Measurements from ENCODE around the gene TADA3.

TADA3 gene

GRCh38 chr3:9792405-9793160, at the start of gene TADA3, which contains the start of gene ARPC4:
Gene TADA3, minus strand, starts transcription at chr3:9792473. Its CDS starts 1,007 bp downstream, at chr3:9791466.
Gene ARPC4, plus strand, starts transcription at chr3:9793082. Its CDS starts 40 bp downstream, at chr3:9793122.
- peak; percentile 82 to 88 for DNase-seq (ENCODE audit: low read depth in 2 of 2, low spot score in 1 of 2)

- no peak for DNase-seq (ENCODE audit: low read depth in 2 of 2, low spot score in 1 of 2)
Measured at GRCh38 chr3:9841015-9841414, 48.7 kb upstream of the TADA3 start.

DNA sequence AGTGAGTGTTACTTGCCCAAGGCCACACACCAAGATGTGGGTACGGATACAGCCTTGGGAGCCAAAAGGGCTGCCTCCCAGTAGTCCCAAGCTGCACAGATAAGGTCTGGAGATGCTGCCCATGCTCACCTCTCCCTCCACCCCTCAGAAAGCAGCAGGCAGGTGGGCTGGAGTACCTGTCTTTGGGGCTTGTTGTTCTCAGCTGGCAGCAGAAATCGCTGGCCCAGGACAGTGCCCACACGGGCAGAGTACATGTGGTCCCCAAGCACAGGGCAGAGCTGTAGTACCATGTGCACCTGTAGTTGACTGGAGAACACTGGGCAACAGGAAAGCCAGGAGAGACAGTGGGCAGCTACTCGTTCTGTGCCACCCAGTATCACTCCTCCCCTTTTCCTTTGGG, 46.6 kb upstream of the TADA3 start:
- no peak for DNase-seq (ENCODE audit: low read depth in 2 of 2, low spot score in 1 of 2)

DNA sequence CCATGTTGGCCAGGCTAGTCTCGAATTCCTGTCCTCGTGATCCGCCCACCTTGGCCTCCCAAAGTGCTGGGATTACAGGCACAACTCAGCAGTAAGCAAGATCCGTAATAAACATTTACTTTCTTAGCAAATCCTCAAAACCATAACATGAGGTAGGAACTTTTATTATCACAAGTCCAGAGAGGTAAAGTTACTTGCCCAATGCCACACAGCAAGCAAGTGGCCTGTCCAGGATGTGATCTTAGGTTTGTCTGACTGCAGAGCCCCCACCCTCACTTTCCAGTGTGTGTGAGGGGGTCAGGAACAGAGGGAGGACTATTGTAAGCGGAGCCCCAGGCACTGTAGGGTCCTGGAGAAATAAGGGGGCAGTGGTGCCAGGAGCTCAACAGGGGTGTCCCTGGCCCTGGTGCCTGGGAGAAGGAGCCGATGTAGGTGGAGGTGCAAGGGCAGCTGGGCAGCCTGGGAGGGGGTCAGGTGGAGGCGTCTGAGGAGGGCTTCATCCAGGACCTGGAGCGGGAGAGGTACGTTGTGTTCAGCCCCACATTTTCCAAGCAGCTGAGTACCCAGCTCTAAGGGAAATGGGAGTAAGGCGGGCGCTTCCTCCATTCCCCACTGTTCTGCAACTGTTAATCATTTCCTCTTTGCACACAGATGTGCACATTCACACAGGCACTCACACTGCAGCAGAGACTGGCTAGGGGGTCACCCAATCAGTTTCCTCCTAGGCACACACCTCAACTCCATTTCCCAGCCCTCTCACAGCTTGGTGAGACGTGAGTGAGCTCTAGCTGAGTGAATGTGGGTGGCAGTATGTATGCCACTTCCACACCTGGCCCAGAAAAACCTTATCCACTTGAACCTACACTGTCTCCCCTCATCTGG, 45.7 kb upstream of the TADA3 start:
- DNase-seq (ENCODE audit: low read depth in 2 of 2, low spot score in 1 of 2) = no peak

- no peak for DNase-seq (ENCODE audit: low read depth in 2 of 2, low spot score in 1 of 2)
Measured at GRCh38 chr3:9834520-9835380, 42.5 kb upstream of the TADA3 start.

DNA sequence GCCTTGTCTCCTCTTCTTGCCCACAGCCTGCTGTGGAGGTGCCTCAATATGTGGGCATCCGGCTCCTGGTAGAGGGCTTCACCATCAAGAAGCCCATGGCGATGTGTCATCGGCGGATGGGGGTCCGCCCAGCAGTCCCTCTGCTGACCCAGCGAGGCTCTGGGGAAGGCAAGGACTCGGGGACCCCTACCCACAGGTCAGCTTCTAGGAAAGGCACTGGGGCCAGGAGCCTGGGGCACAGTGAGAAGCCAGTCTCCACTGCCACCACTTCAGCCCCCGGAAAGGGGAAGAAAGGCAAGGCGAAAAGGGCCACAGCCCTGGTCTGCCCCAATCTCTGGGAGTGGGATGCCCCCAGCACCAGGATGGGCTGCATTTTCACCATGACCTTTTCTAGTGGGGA, 40.8 kb upstream of the TADA3 start:
- DNase-seq (ENCODE audit: low read depth in 2 of 2, low spot score in 1 of 2) = no peak

DNA sequence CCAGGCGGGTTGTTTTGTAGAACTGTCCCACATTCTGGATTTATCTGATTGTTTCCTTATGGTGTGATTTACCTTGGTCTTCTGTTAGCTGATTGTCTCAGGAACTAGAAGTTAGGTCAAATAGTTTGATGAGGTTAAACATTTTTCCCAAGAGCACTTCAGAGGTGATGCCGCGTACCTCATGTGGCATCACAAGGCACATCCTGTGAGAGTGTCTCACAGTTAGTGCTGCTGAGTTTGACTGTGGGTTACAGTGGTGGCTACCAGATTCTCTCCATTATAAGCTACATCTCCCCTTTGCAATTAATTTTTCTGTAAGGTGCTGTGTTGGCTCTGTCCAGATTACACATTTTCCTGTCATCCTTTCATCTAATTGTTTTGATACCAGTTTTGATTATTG, 39.0 kb upstream of the TADA3 start:
- DNase-seq (ENCODE audit: low read depth in 2 of 2, low spot score in 1 of 2) = no peak

DNA sequence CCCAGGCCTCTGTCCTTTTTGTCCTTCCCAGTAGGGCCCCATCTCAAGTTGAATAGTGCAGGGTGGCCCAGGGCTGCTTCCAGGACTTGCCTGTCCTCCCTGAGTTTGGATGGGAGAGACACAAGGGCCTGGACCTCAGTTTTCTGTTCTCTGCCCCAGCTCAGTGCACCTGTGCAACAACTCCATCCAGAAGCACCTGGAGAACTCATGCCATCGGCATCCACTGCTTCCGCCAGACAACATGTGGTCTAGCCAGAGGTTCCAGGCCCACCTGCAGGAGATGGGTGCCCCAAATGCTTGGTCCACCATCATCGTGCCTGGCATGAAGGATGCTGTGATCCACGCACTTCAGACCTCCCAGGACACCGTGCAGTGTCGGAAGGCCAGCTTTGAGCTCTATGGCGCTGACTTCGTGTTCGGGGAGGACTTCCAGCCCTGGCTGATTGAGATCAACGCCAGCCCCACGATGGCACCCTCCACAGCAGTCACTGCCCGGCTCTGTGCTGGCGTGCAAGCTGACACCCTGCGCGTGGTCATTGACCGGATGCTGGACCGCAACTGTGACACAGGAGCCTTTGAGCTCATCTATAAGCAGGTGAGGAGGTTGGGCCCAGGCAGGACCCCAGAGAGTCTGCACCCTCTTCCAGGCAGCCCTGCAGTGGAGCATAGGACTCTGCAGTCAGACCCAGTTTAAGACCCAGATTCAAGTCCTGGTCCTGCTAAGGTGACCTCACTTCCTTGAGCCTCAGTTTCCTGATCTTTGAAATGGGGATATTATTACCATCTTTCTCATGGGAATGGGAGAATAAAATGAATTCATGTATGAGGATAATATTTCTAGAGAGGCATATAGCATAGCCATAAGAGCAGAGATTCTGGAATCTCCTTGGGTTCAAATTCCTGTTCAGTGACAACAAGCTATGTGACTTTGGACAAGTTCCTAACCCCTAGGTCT, 36.8 kb upstream of the TADA3 start:
- no peak for DNase-seq (ENCODE audit: low read depth in 2 of 2, low spot score in 1 of 2)

DNA sequence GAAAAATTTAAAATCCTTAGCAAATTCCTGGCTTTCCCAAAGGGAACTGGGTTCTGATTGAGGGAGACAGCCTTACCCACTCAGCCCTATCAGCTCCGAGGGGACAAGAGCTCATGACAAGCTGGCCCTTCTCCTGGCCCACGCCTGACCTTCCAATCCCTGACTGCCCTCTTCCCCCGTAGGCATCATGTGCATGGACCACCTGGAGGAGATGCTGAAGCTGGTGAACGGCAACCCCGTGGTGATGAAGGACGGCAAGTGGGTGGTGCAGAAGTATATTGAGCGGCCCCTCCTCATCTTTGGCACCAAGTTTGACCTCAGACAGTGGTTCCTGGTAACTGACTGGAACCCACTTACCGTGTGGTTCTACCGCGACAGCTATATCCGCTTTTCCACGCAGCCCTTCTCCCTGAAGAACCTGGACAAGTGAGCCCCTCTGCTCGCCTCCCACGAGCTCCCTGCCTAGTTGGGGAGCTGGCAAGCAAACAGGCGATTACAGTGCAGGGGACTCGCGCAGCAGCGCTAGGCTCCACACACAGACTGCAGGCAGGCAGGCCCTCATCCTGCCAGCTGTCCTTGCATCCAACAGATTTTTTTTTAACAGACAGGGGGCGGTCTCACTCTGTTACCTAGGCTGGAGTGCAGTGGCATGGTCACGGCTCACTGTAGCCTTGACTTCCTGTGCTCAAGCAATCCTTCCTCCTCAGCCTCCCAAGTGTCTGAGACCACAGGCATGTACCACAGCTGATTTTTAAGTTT, 34.7 kb upstream of the TADA3 start:
- DNase-seq (ENCODE audit: low read depth in 2 of 2, low spot score in 1 of 2) = no peak

GRCh38 chr3:9825451-9826040, 33.3 kb upstream of the TADA3 start:
- DNase-seq (ENCODE audit: low read depth in 2 of 2, low spot score in 1 of 2) = no peak

- DNase-seq (ENCODE audit: low read depth in 2 of 2, low spot score in 1 of 2) = no peak
Measured at GRCh38 chr3:9820946-9821345, 28.7 kb upstream of the TADA3 start.

DNA sequence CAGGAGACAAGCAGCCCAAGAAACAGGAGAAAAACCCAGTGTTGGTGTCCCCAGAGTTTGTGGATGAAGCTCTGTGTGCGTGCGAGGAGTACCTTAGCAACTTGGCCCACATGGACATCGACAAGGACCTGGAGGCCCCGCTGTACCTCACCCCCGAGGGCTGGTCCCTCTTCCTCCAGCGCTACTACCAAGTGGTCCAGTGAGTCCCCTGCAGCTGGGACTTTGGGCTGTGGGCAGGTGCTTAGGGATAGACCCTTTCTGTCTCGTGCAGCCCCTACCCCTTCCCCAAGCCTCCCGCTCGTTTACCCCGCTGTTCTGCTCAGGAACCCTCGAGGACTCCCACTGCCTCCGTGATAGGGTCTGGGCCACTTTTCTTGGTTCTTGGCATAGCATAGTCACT, 28.3 kb upstream of the TADA3 start:
- DNase-seq (ENCODE audit: low read depth in 2 of 2, low spot score in 1 of 2) = no peak

DNA sequence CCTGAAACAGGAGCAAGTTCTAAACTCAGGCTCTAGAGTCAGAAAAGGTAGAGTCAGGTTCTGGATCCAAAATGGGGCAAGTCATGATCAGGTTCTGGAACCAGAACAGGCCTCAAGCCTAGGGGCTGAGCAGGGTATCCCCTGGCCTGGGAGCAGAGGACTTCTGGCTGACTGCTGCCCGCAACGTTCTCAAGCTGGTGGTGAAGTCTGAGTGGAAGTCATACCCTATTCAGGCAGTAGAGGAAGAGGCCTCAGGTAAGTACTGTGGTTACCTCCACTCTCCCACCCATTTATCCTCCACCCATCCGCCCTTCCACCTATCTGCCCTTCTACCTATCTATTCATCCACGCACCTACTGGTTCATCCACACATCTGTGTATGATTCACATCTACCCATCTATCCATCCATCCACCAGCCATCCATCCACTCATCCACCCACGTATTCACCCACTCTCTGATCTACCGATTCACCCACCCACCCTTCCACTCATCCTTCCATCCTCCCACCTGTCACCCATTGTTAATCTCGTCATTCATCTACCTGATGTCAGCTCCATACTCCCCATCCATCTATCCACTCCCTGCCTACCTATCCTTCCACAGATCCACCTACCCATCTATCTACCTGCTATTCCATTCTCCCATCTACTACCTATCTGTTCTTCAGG, 26.5 kb upstream of the TADA3 start:
- no peak for DNase-seq (ENCODE audit: low read depth in 2 of 2, low spot score in 1 of 2)

DNA sequence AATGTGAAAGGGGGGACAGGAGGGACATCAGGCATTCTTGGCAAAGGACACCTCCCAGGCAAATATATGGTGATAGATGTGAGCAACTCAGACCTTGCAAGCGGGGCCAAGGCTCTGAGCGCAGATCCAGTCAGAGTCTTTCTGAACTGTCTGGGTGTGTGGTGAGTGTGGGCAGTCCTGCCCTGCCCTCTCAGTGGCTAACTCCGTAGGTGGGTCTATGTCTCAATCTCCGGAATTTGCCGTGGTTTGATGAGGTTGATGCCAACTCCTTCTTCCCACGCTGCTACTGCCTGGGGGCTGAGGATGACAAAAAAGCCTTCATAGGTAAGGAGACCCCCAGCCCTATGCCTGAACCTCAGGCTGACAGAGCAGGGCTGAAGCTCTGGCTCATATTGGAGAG, 25.2 kb upstream of the TADA3 start:
- DNase-seq (ENCODE audit: low read depth in 2 of 2, low spot score in 1 of 2) = no peak

DNA sequence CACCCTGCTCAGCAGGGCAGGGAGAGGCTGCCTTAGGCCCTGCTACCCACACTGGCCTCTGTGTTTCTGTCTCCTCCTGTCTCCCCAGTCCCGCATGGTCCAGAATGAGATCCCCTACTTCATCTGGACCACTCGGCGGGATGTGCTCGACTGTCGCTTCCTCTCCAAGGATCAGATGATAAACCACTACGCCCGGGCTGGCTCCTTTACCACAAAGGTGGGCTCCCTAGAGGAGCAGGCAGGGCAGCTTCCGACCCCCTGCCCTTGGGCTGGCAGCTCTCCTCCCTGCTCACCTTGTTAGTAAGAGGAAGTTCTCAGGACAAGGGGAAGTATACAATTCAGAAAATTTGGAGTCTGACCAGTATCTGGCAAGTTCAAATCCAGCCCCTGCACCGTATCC, 23.7 kb upstream of the TADA3 start:
- no peak for DNase-seq (ENCODE audit: low read depth in 2 of 2, low spot score in 1 of 2)

DNA sequence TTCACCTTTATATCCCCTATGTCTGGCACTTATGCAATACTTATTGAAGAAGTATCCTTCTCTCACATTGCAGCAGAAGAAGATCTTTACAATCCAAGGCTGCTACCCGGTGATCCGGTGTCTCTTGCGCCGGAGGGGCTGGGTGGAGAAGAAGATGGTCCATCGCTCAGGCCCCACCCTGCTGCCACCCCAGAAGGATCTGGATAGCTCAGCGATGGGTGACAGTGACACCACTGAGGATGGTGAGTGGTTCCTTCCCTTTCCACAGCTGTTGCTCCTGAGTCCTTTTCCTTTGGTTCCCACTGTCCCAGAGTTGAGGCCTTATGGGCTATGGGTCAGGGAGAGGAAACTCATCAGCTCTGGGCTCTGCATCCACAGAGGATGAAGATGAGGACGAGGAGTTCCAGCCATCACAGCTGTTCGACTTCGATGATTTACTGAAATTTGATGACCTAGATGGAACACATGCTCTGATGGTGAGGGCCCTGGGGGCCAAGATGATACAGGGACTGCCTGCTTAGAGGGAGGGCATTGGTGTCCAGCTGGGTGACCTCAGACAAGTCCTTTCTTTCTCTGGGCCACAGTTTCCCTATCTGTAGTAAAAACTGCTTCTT, 20.7 kb upstream of the TADA3 start:
- no peak for DNase-seq (ENCODE audit: low read depth in 2 of 2, low spot score in 1 of 2)

DNA sequence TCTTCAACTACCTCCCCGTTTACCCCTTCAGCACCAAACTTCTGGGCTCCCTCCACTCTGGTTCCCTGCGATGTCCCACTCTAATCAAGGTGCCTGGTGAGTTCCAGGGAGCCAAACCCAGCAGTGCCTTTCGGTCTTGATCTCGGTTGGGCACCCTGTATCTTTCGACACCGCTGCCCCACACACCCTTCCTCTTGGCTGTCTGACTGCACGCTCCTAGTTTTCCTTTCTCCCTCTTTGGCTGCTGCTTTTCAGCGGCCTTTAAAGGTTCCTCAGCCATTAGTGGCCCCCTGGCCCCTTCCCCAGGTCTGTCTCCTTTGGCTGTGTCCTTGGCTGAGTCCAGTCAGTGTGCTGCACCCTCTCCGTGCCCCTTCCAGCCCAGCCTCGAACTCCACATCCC, 18.6 kb upstream of the TADA3 start:
- no peak for DNase-seq (ENCODE audit: low read depth in 2 of 2, low spot score in 1 of 2)

- no peak for DNase-seq (ENCODE audit: low read depth in 2 of 2, low spot score in 1 of 2)
Measured at GRCh38 chr3:9810433-9810770, 18.1 kb upstream of the TADA3 start.

Data from stimulated activated CD8-positive, alpha-beta memory T cell treated with anti-CD3 and anti-CD28 coated beads, Interleukin-4, amount 100 ng/mL, for 1 hour (primary cell).